GM10266 (cell line): ENCODE results near the gene TAMM41.
A peak's percentile ranks its signal among the peaks of the same experiment; 100 is the strongest.

ENCODE experiments used
- DNase-seq: peaks from one replicate; pipeline ENCODE4 v3.0.0; 2012; ENCODE audit errors: extremely low spot score
- CTCF ChIP-seq: IDR thresholded peaks from 2 replicates; pipeline ENCODE4 v1.5.1; 2012; ENCODE audit warnings: mild to moderate bottlenecking, low read depth; ENCODE audit not compliant: control insufficient read depth, insufficient read depth; ENCODE audit errors: missing control alignments

Gene TAMM41

GRCh38 chr3:11808231-11808630, 38.5 kb downstream of the TAMM41 start:
- DNase-seq, result no peak
- TF ChIP-seq CTCF, result no peak

- no peak for DNase-seq
- TF ChIP-seq CTCF, result no peak
Observed at GRCh38 chr3:11807686-11808085, 39.0 kb downstream of the TAMM41 start.

- no peak for DNase-seq
- TF ChIP-seq CTCF, result no peak
Observed at GRCh38 chr3:11805716-11806115, 41.0 kb downstream of the TAMM41 start.

GRCh38 chr3:11803977-11804892, 42.5 kb downstream of the TAMM41 start:
- peak; percentile 75 for TF ChIP-seq CTCF
- DNase-seq, result peak; percentile 59

GRCh38 chr3:11799791-11800190, 46.9 kb downstream of the TAMM41 start:
- TF ChIP-seq CTCF, result no peak
- no peak for DNase-seq

GRCh38 chr3:11794927-11795326, 51.8 kb downstream of the TAMM41 start:
- TF ChIP-seq CTCF, result no peak
- no peak for DNase-seq
